Measurements from ENCODE around the gene TCF25.
"Not testable (repeated sequence)": the region's sequence is repeated elsewhere in the genome, so short reads cannot be mapped to it uniquely, and the experiment has no call there.

Gene TCF25

GRCh38 chr16:89905511-89906139 lies 32.2 kb downstream of the TCF25 start:
- no peak for DNase-seq

GRCh38 chr16:89906140-89907025 lies 33.0 kb downstream of the TCF25 start:
- no peak for DNase-seq

GRCh38 chr16:89907055-89907814 lies 33.8 kb downstream of the TCF25 start:
- DNase-seq = no peak

DNA sequence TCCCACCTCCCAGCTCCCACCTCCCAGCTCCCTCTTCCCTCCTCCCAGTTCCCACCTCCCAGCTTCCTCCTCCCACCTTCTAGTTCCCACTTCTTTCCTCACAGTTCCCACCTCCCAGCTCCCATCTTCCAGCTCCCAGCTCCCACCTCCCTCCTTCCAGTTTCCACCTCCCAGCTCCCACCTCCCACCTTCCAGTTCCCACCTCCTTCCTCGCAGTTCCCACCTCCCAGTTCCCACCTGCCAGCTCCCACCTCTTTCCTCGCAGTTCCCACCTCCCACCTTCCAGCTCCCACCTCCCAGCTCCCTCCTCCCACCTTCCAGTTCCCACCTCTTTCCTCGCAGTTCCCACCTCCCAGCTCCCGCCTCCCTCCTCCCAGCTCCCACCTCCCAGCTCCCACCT lies 34.8 kb downstream of the TCF25 start:
- DNase-seq = no peak

- DNase-seq = peak; percentile 72
Measured at GRCh38 chr16:89909777-89910716, 36.7 kb downstream of the TCF25 start.

- DNase-seq = no peak
Measured at GRCh38 chr16:89910717-89911354, 37.4 kb downstream of the TCF25 start.

- DNase-seq = no peak
Measured at GRCh38 chr16:89911375-89911774, 38.0 kb downstream of the TCF25 start.

- DNase-seq = no peak
Measured at GRCh38 chr16:89912143-89912542, 38.8 kb downstream of the TCF25 start.

DNA sequence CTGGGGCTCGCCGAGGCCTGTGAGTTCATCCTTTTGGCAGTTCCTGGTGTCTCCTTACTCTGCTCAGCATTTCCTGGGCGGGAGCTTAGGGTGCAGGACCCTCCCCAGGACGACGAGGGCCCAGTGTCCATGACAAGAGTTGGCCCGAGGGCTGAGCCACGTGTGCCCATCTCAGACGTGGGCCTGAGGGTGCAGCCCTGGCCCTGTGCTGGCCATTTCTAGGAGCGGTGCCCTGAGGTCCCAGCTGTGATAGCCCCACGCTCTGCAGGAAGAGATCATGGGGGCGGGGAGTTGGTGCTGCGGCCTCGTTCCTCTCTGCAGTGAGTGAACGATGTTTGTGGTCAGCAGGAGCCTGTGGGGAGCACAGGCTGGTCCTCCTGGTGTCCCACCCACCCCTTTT lies 39.2 kb downstream of the TCF25 start:
- DNase-seq = no peak

DNA sequence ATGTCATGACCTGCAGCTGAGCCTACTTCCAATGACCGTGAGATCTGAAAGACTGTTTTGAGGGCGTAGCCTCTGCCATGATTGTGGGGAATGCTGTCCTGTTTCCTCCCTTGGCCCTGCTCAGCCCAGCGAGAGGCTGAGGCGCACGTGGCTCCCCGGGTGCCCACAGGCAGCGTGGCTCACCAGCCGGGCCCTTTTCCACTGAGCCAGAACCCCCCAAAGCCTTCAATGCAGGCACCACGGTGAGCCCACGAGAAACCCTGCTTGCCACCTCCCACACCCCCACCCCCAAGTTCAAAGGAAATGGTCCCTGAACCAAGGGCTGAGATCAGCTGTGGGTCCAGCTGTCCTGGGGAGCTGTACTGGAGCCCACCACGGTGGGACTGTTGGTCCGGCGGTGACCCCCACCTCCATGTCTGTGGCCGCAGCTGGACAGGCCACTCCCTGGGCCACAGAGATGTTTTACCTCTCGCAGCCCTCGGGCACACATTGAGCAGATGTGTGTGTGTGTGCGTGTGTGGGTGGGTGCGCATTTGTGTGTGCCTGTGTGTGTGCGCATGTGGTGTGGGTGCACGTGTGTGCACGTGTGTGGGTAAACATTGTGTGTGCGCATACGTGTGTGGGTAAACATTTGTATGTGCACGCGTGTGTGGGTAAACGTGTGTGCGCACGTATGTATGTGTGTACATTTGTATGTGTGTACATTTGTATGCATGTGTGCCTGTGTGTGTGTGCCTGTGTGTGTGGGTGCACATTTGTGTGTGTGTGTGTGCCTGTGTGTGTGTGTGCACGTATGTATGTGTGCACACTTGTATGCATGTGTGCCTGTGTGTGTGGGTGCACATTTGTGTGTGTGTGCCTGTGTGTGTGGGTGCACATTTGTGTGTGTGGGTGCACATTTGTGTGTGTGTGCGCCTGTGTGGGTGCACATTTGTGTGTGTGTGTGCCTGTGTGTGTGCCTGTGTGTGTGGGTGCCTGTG lies 40.3 kb downstream of the TCF25 start:
- no peak for DNase-seq

GRCh38 chr16:89914642-89915285 lies 41.4 kb downstream of the TCF25 start:
- DNase-seq = not testable (repeated sequence)

DNA sequence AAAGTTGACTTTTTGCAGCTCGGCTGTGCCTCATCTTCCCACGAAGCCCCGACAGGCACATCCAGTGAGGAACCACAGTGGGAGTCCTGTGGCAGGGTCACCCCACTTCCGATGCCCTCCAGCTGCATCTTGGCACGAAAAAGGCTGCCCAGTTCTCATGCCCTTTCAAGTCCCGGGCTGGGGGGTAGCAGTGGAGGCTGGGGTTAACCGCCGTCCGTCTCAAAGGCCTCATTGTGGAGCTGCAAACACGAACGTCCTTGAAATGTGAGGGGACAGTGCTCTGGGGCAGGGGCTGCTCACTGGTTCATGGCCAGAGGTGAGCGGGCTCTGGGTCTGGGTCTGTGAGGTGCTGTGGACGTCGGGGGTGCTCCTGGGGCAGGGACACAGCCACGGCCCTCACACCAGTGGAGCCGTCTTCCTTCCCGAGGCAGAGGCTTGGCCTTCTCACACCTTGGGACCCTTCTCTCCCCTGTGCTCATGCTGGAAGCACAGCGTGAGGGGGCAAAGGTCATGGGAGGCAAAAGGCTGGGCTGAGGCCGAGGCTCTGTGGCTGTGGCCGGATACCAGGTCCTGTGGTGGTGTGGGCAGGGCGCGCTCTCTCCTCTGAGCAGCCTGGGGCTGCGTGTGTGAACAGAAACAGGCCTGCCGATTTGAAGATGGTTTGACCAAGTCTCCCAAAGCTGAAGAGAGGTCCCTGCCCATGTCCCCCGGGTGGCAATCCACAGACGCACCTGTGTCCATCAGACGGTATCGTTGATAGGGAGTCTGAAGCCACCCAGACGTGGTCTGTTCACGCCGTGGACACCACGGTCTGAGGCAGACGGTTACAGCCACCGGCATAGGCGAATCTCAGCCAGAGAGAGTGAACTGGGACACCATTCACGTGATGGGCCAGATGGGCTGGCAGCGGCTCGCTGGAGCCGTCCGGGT lies 42.2 kb downstream of the TCF25 start:
- DNase-seq = no peak

GRCh38 chr16:89917773-89918452 lies 44.5 kb downstream of the TCF25 start:
- peak; percentile 76 for DNase-seq

GRCh38 chr16:89918453-89919347 lies 45.3 kb downstream of the TCF25 start, which contains the start of gene MC1R:
Gene MC1R, plus strand, starts transcription at chr16:89918862. Its CDS starts 397 bp downstream, at chr16:89919259.
- DNase-seq = peak; percentile 29

DNA sequence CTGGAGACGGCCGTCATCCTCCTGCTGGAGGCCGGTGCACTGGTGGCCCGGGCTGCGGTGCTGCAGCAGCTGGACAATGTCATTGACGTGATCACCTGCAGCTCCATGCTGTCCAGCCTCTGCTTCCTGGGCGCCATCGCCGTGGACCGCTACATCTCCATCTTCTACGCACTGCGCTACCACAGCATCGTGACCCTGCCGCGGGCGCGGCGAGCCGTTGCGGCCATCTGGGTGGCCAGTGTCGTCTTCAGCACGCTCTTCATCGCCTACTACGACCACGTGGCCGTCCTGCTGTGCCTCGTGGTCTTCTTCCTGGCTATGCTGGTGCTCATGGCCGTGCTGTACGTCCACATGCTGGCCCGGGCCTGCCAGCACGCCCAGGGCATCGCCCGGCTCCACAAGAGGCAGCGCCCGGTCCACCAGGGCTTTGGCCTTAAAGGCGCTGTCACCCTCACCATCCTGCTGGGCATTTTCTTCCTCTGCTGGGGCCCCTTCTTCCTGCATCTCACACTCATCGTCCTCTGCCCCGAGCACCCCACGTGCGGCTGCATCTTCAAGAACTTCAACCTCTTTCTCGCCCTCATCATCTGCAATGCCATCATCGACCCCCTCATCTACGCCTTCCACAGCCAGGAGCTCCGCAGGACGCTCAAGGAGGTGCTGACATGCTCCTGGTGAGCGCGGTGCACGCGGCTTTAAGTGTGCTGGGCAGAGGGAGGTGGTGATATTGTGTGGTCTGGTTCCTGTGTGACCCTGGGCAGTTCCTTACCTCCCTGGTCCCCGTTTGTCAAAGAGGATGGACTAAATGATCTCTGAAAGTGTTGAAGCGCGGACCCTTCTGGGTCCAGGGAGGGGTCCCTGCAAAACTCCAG lies 46.4 kb downstream of the TCF25 start:
- no peak for DNase-seq

DNA sequence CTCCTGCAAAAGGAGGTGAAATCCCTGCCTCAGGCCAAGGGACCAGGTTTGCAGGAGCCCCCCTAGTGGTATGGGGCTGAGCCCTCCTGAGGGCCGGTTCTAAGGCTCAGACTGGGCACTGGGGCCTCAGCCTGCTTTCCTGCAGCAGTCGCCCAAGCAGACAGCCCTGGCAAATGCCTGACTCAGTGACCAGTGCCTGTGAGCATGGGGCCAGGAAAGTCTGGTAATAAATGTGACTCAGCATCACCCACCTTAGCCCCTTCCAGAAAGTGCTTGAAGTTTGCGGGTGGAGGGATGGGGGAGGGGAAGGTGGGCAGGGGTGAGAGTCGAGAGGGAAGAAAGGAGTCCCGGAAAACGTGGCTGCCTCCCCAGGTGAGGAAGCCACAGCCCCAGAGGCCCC lies 47.3 kb downstream of the TCF25 start:
- no peak for DNase-seq

All from CD4-positive, alpha-beta T cell treated with Interleukin-6 for 4 hours (primary cell).